ENCODE measurements around the gene POLD3. TPM values are rescaled to one million over a fixed set of nuclear protein-coding genes. Genes with fewer than 3 reads are reported as not detected.

The POLD3 gene
- total RNA-seq, 1 experiment from 2014 or later: 18.9 TPM

DNA sequence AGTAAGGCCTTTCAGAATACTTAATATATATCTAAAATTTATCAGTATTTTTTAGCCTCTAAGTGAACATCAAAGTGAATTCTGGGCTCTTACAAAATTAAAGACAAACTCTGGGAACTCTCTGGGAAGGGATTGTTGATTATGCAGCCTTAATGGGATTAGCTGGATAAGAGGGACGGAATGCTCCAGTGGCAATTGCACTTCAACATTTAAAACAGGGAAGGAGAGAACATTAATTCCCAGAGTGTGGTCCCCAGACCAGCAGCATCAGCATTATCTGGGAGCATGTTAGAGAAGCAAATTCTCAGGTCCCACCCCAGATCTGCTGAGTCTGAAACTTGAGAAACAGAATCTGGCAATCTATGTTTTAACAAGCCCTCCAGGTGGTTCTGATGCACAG lies 46.5 kb downstream of the POLD3 start:
- DNase-seq (ENCODE audit: low read depth, low spot score): no peak
- Histone ChIP-seq H3K4me1 (ENCODE audit: control insufficient read depth in 1 of 2, insufficient read depth in 2 of 2, low read length in 2 of 2) (peaks cover 17 to 24% of the 10 kb centered on the region in 2 experiments), H3K9ac (ENCODE audit: low read length) (no peak overlapping the region), H3K4me2 (ENCODE audit: low read length) (no peak overlapping the region), H3K27ac (ENCODE audit: low read depth, low read length) (no peak overlapping the region), H3K9me3 (ENCODE audit: control insufficient read depth in 1 of 2, insufficient read depth in 1 of 2, low read depth in 1 of 2, low read length in 2 of 2) (no peaks in the 10 kb centered on the region), H3K4me3 (replicated peaks in 1 of 2; ENCODE audit: low read depth in 1 of 2, low read length in 2 of 2) (no peak overlapping the region), H3K9me2 (ENCODE audit: insufficient read depth) (no peaks in the 10 kb centered on the region), H3K36me3 (ENCODE audit: control insufficient read depth in 1 of 2, insufficient read depth in 2 of 2, low read length in 2 of 2) (peaks cover 5 to 42% of the 10 kb centered on the region in 2 experiments; a peak in 1 of 4 replicates), H3K79me2 (ENCODE audit: insufficient read depth, low read length) (no peaks in the 10 kb centered on the region), H4K20me1 (ENCODE audit: insufficient read depth) (no peaks in the 10 kb centered on the region), H3K27me3 (ENCODE audit: insufficient read depth, low read length) (no peaks in the 10 kb centered on the region), H2AFZ (ENCODE audit: low read depth, low read length, poor library complexity, severe bottlenecking) (no peak overlapping the region)
- intact Hi-C loops (cut with micrococcal nuclease): no loop called here
- no peak for ATAC-seq
- TF ChIP-seq POLR2AphosphoS5 (IDR thresholded peaks at IDR 0.05; ENCODE audit: low read depth, low read length): no peak
- TF ChIP-seq YY1 (IDR thresholded peaks at IDR 0.05; ENCODE audit: extremely low read depth, insufficient replicate concordance, low read depth, low read length): no peak
- ChIA-PET RAD21 (ENCODE audit: low non-redundant PET in 1 of 2, low total read pairs in 2 of 2, uncharacterized antibody in 2 of 2, unreplicated experiment in 2 of 2) (no interaction called here), CTCF (interaction anchor here (1.3 kb wide), 1 partner anchor 101 kb away, joined by 3 read pairs; no protein-coding TSS in a partner anchor), POLR2A (no interaction called here)
- BruUV-seq (replicated peaks): no TSS peak

DNA sequence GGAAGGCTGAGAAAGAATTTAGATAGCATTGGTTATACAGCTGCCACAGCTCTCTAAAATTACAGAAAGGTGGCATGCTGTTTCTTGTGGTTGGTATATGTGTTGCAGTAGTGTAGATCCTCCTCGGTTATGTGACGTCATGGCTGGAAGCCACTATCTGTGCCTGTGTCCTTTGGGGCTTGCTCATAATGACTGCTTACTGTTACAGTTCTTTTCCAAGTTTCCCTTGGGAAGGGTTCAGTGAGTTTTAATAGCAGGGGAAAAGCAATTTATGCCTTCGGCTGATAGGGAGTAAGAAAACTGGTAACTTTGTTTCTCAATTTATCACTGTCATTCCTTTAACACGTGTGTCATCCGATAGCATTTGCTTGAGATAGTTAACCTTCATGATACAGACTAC lies 47.2 kb downstream of the POLD3 start:
- TF ChIP-seq, protein P1, sequence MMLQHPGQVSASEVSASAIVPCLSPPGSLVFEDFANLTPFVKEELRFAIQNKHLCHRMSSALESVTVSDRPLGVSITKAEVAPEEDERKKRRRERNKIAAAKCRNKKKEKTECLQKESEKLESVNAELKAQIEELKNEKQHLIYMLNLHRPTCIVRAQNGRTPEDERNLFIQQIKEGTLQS (IDR thresholded peaks at IDR 0.05): no peak
- no peak for TF ChIP-seq CEBPB (IDR thresholded peaks at IDR 0.05; ENCODE audit: low read depth)
- no peak for TF ChIP-seq TCF7L2 (IDR thresholded peaks at IDR 0.05; ENCODE audit: borderline replicate concordance, extremely low read depth, insufficient read depth, insufficient read length)
- no peak for TF ChIP-seq POLR2A (IDR thresholded peaks at IDR 0.05; ENCODE audit: borderline replicate concordance, extremely low read depth, insufficient read depth, insufficient read length)
- TF ChIP-seq EGR1 (IDR thresholded peaks at IDR 0.05; ENCODE audit: low read depth): no peak
- no peak for TF ChIP-seq POLR2AphosphoS5 (IDR thresholded peaks at IDR 0.05; ENCODE audit: low read depth, low read length)
- no peak for TF ChIP-seq SIN3A (IDR thresholded peaks at IDR 0.05; ENCODE audit: low read depth)
- TF ChIP-seq, protein P2, sequence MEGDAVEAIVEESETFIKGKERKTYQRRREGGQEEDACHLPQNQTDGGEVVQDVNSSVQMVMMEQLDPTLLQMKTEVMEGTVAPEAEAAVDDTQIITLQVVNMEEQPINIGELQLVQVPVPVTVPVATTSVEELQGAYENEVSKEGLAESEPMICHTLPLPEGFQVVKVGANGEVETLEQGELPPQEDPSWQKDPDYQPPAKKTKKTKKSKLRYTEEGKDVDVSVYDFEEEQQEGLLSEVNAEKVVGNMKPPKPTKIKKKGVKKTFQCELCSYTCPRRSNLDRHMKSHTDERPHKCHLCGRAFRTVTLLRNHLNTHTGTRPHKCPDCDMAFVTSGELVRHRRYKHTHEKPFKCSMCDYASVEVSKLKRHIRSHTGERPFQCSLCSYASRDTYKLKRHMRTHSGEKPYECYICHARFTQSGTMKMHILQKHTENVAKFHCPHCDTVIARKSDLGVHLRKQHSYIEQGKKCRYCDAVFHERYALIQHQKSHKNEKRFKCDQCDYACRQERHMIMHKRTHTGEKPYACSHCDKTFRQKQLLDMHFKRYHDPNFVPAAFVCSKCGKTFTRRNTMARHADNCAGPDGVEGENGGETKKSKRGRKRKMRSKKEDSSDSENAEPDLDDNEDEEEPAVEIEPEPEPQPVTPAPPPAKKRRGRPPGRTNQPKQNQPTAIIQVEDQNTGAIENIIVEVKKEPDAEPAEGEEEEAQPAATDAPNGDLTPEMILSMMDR (IDR thresholded peaks at IDR 0.05 in 2 of 3, conservative IDR thresholded peaks at IDR 0.05 in 1 of 3; ENCODE audit: borderline replicate concordance in 1 of 3, insufficient read depth in 1 of 3, low read depth in 2 of 3, low read length in 2 of 3): no peak
- TF ChIP-seq ZNF274 (IDR thresholded peaks at IDR 0.05; ENCODE audit: low read depth, low read length): no peak
- TF ChIP-seq ZFX (IDR thresholded peaks at IDR 0.05): no peak
- TF ChIP-seq, protein P3, sequence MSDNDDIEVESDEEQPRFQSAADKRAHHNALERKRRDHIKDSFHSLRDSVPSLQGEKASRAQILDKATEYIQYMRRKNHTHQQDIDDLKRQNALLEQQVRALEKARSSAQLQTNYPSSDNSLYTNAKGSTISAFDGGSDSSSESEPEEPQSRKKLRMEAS (IDR thresholded peaks at IDR 0.05): no peak
- TF ChIP-seq, protein P4, sequence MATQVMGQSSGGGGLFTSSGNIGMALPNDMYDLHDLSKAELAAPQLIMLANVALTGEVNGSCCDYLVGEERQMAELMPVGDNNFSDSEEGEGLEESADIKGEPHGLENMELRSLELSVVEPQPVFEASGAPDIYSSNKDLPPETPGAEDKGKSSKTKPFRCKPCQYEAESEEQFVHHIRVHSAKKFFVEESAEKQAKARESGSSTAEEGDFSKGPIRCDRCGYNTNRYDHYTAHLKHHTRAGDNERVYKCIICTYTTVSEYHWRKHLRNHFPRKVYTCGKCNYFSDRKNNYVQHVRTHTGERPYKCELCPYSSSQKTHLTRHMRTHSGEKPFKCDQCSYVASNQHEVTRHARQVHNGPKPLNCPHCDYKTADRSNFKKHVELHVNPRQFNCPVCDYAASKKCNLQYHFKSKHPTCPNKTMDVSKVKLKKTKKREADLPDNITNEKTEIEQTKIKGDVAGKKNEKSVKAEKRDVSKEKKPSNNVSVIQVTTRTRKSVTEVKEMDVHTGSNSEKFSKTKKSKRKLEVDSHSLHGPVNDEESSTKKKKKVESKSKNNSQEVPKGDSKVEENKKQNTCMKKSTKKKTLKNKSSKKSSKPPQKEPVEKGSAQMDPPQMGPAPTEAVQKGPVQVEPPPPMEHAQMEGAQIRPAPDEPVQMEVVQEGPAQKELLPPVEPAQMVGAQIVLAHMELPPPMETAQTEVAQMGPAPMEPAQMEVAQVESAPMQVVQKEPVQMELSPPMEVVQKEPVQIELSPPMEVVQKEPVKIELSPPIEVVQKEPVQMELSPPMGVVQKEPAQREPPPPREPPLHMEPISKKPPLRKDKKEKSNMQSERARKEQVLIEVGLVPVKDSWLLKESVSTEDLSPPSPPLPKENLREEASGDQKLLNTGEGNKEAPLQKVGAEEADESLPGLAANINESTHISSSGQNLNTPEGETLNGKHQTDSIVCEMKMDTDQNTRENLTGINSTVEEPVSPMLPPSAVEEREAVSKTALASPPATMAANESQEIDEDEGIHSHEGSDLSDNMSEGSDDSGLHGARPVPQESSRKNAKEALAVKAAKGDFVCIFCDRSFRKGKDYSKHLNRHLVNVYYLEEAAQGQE (IDR thresholded peaks at IDR 0.05; ENCODE audit: low read depth): no peak
- no peak for TF ChIP-seq JUND (IDR thresholded peaks at IDR 0.05)
- no peak for TF ChIP-seq EZH2phosphoT487 (IDR thresholded peaks at IDR 0.05; ENCODE audit: borderline replicate concordance)
- intact Hi-C loops (cut with micrococcal nuclease): no loop called here
- Histone ChIP-seq H3K9ac (ENCODE audit: low read length) (no peak overlapping the region), H3K4me3 (replicated peaks in 1 of 2; ENCODE audit: low read depth in 1 of 2, low read length in 2 of 2) (no peak overlapping the region), H3K27me3 (ENCODE audit: insufficient read depth, low read length) (no peaks in the 10 kb centered on the region), H2AFZ (ENCODE audit: low read depth, low read length, poor library complexity, severe bottlenecking) (no peak overlapping the region), H3K27ac (ENCODE audit: low read depth, low read length) (no peak overlapping the region), H3K36me3 (ENCODE audit: control insufficient read depth in 1 of 2, insufficient read depth in 2 of 2, low read length in 2 of 2) (peaks cover 5 to 41% of the 10 kb centered on the region in 2 experiments; a peak in 1 of 4 replicates), H3K4me1 (ENCODE audit: control insufficient read depth in 1 of 2, insufficient read depth in 2 of 2, low read length in 2 of 2) (peaks cover 10 to 17% of the 10 kb centered on the region in 2 experiments), H3K9me2 (ENCODE audit: insufficient read depth) (no peaks in the 10 kb centered on the region), H3K9me3 (ENCODE audit: control insufficient read depth in 1 of 2, insufficient read depth in 1 of 2, low read depth in 1 of 2, low read length in 2 of 2) (no peaks in the 10 kb centered on the region), H3K4me2 (ENCODE audit: low read length) (no peak overlapping the region), H3K79me2 (ENCODE audit: insufficient read depth, low read length) (no peaks in the 10 kb centered on the region), H4K20me1 (ENCODE audit: insufficient read depth) (no peaks in the 10 kb centered on the region)
- CTCF ChIA-PET: no interaction called here
- POLR2A ChIA-PET: no interaction called here
- BruUV-seq (replicated peaks): no TSS peak
- DNase-seq (ENCODE audit: low read depth, low spot score) (no peak), ATAC-seq (no peak)
- RAD21 ChIA-PET (ENCODE audit: low non-redundant PET in 1 of 2, low total read pairs in 2 of 2, uncharacterized antibody in 2 of 2, unreplicated experiment in 2 of 2): no interaction called here
